H1 (cell line): Measurements from ENCODE around the gene AP3D1. TPM values are rescaled to one million over a fixed set of nuclear protein-coding genes. Genes with fewer than 3 reads are reported as not detected.

Experiments used
- CTCF ChIA-PET: fragments of 300-600 bp; sonication (Branson Sonifier 250); formaldehyde crosslinking; loops from one replicate; lab custom pipeline; 2021; ENCODE audit not compliant: partially characterized antibody; lab: Charles Lee
- POLR2A ChIA-PET: fragments of 300-600 bp; sonication (Branson Sonifier 250); formaldehyde crosslinking; loops from one replicate; lab custom pipeline; 2021; ENCODE audit warnings: inconsistent platforms; ENCODE audit not compliant: partially characterized antibody; lab: Charles Lee
- DNase-seq, 2 experiments: peaks; one replicate each; pipeline versions ENCODE4 v3.0.0 to v3.0.0-alpha.2; 2010 to 2022; ENCODE audit warnings: low spot score in 2 of 2, low read depth in 1 of 2, mixed read lengths in 1 of 2
- FAIRE-seq: peaks from 2 replicates; lab custom pipeline; 2011; peaks lifted over from hg19 to GRCh38; lab: Jason Lieb, UNC
- H2AFZ ChIP-seq: 2 replicates; pipeline ENCODE4 v1.8.1; 2012; ENCODE audit warnings: low read length, inconsistent platforms
- H2AK5ac ChIP-seq: 2 replicates; pipeline ENCODE4 v1.6.1; 2013; ENCODE audit warnings: low read depth, low read length
- H2BK120ac ChIP-seq: replicated peaks from 2 replicates; pipeline ENCODE3; 2013; ENCODE audit warnings: low read depth, low read length, inconsistent platforms
- H2BK12ac ChIP-seq: 2 replicates; pipeline ENCODE4 v1.6.1; 2013; ENCODE audit warnings: low read depth, low read length
- H2BK15ac ChIP-seq: 2 replicates; pipeline ENCODE4 v1.6.1; 2013; ENCODE audit warnings: low read length
- H2BK20ac ChIP-seq: 2 replicates; pipeline ENCODE4 v1.6.1; 2013; ENCODE audit warnings: low read length
- H2BK5ac ChIP-seq: 2 replicates; pipeline ENCODE4 v1.6.1; 2013; ENCODE audit warnings: low read depth, low read length
- H3K14ac ChIP-seq: 2 replicates; pipeline ENCODE4 v1.6.1; 2013; ENCODE audit warnings: inconsistent platforms; ENCODE audit not compliant: insufficient read length
- H3K18ac ChIP-seq: 2 replicates; pipeline ENCODE4 v1.6.1; 2013; ENCODE audit warnings: low read length; ENCODE audit errors: extremely low read depth
- H3K23ac ChIP-seq: 2 replicates; pipeline ENCODE4 v1.6.1; 2013; ENCODE audit warnings: inconsistent platforms; ENCODE audit not compliant: insufficient read length
- H3K23me2 ChIP-seq: 2 replicates; pipeline ENCODE4 v1.6.1; 2013; ENCODE audit warnings: low read depth, low read length
- H3K27ac ChIP-seq: 2 replicates; pipeline ENCODE4 v1.6.1; 2011; ENCODE audit warnings: low read depth, low read length, inconsistent platforms
- H3K27me3 ChIP-seq, 4 experiments: replicated peaks in 1 of 4; 1 replicate in 1 of 4; 2 replicates in 3 of 4; pipeline versions ENCODE4 v1.6.1 to v1.8.1; 2011 to 2013; ENCODE audit warnings: low read length in 3 of 4, mild to moderate bottlenecking in 3 of 4, inconsistent platforms in 2 of 4, mixed read lengths in 2 of 4, moderate library complexity in 1 of 4; ENCODE audit not compliant: control insufficient read depth in 3 of 4, insufficient read depth in 3 of 4; ENCODE audit errors: extremely low read depth in 1 of 4
- H3K36me3 ChIP-seq, 4 experiments: 2 replicates each; pipeline versions ENCODE4 v1.6.1 to v1.8.1; 2011 to 2013; ENCODE audit warnings: mild to moderate bottlenecking in 4 of 4, low read length in 3 of 4, moderate library complexity in 2 of 4, control low read depth in 1 of 4, inconsistent platforms in 1 of 4; ENCODE audit not compliant: insufficient read depth in 4 of 4, control insufficient read depth in 2 of 4
- H3K4ac ChIP-seq: replicated peaks from 2 replicates; pipeline ENCODE3; 2013; ENCODE audit warnings: low read length, low read depth, mixed read lengths, inconsistent platforms; ENCODE audit not compliant: insufficient read length
- H3K4me1 ChIP-seq, 4 experiments: replicated peaks in 1 of 4; 1 replicate in 1 of 4; 2 replicates in 3 of 4; pipeline versions ENCODE4 v1.6.1 to v1.8.1; 2011 to 2013; ENCODE audit warnings: low read length in 3 of 4, inconsistent platforms in 2 of 4, mixed read lengths in 1 of 4; ENCODE audit not compliant: insufficient read depth in 4 of 4, control insufficient read depth in 3 of 4
- H3K4me2 ChIP-seq, 2 experiments: 2 replicates each; pipeline versions ENCODE4 v1.6.1 to v1.8.1; 2011 to 2013; ENCODE audit warnings: low read depth in 2 of 2, low read length in 2 of 2, control low read depth in 1 of 2, inconsistent platforms in 1 of 2, mild to moderate bottlenecking in 1 of 2; ENCODE audit not compliant: insufficient read depth in 1 of 2
- H3K4me3 ChIP-seq, 4 experiments: fragments of 200-600, 300-600 bp in 1 of 4; sonication (generic), shearing (Covaris generic), sonication (Bioruptor Twin) in 1 of 4; 2 replicates each; pipeline versions ENCODE4 v1.5.1 to v1.8.1; 2011 to 2016; ENCODE audit warnings: low read length in 4 of 4, low read depth in 3 of 4, control low read depth in 2 of 4, inconsistent platforms in 2 of 4, mild to moderate bottlenecking in 2 of 4, mixed read lengths in 1 of 4, moderate library complexity in 1 of 4; ENCODE audit not compliant: insufficient read depth in 2 of 4; ENCODE audit errors: extremely low read depth in 1 of 4
- H3K56ac ChIP-seq: replicated peaks from 2 replicates; pipeline ENCODE3; 2013; ENCODE audit warnings: low read depth, mild to moderate bottlenecking, mixed read lengths, low read length, inconsistent platforms; ENCODE audit not compliant: insufficient read length
- H3K79me1 ChIP-seq: 2 replicates; pipeline ENCODE4 v1.6.1; 2013; ENCODE audit warnings: low read depth, low read length, control low read depth
- H3K79me2 ChIP-seq, 2 experiments: 2 replicates each; pipeline versions ENCODE4 v1.6.1 to v1.8.1; 2012 to 2013; ENCODE audit warnings: low read length in 2 of 2, mild to moderate bottlenecking in 2 of 2, inconsistent platforms in 1 of 2; ENCODE audit not compliant: insufficient read depth in 2 of 2, control insufficient read depth in 1 of 2
- H3K9ac ChIP-seq, 4 experiments: replicated peaks in 1 of 4; 1 replicate in 1 of 4; 2 replicates in 3 of 4; pipeline versions ENCODE4 v1.6.1 to v1.8.1; 2011 to 2013; ENCODE audit warnings: low read depth in 3 of 4, low read length in 3 of 4, control low read depth in 2 of 4, mild to moderate bottlenecking in 2 of 4, moderate library complexity in 2 of 4, inconsistent platforms in 1 of 4; ENCODE audit errors: extremely low read depth in 1 of 4
- H3K9me3 ChIP-seq, 2 experiments: 2 replicates each; pipeline versions ENCODE4 v1.6.1 to v1.8.1; 2012 to 2013; ENCODE audit warnings: mild to moderate bottlenecking in 2 of 2, moderate library complexity in 2 of 2, control low read depth in 1 of 2, inconsistent platforms in 1 of 2, low read depth in 1 of 2, low read length in 1 of 2, mixed read lengths in 1 of 2; ENCODE audit not compliant: insufficient read depth in 2 of 2
- H4K20me1 ChIP-seq, 2 experiments: replicated peaks in 1 of 2; 2 replicates each; pipeline versions ENCODE3 to v1.8.1; 2011 to 2013; ENCODE audit warnings: inconsistent platforms in 2 of 2, low read length in 2 of 2, mild to moderate bottlenecking in 1 of 2; ENCODE audit not compliant: insufficient read depth in 2 of 2, control insufficient read depth in 1 of 2
- H4K5ac ChIP-seq: 2 replicates; pipeline ENCODE4 v1.6.1; 2013; ENCODE audit warnings: low read length, low read depth, mixed read lengths, inconsistent platforms; ENCODE audit not compliant: insufficient read length
- H4K8ac ChIP-seq: 2 replicates; pipeline ENCODE4 v1.8.0; 2013; ENCODE audit warnings: mild to moderate bottlenecking, moderate library complexity, low read length, inconsistent platforms; ENCODE audit not compliant: insufficient read depth; ENCODE audit errors: extremely low read depth
- H4K91ac ChIP-seq: replicated peaks from 2 replicates; pipeline ENCODE3; 2013; ENCODE audit warnings: low read length, mixed read lengths, inconsistent platforms; ENCODE audit not compliant: insufficient read length
- CTCF ChIP-seq, 3 experiments: IDR thresholded peaks; 1 replicate in 2 of 3; 2 replicates in 1 of 3; pipeline versions ENCODE4 v1.5.1 to v1.6.1; 2011; ENCODE audit warnings: low read length in 3 of 3, mild to moderate bottlenecking in 3 of 3, inconsistent platforms in 2 of 3, low read depth in 1 of 3, moderate library complexity in 1 of 3; ENCODE audit not compliant: insufficient read depth in 1 of 3; ENCODE audit errors: control extremely low read depth in 1 of 3
- MAFK ChIP-seq: IDR thresholded peaks from 2 replicates; pipeline ENCODE4 v1.6.1; 2012; ENCODE audit warnings: low read depth, mild to moderate bottlenecking, improper control_type of control experiment, low read length
- WGBS, 2 experiments: shearing (Covaris generic) in 1 of 2; methylation state at CpG; one replicate each; pipeline versions ENCODE4 v1.1.6 to v1.1.7; 2013 to 2015; ENCODE audit warnings: low lambda C conversion rate in 2 of 2, mixed read lengths in 2 of 2, inconsistent platforms in 1 of 2, low coverage in 1 of 2, missing lambda C conversion rate in 1 of 2; ENCODE audit not compliant: insufficient replicate concordance in 2 of 2, insufficient coverage in 1 of 2, insufficient read length in 1 of 2; ENCODE audit errors: extremely low coverage in 1 of 2, missing lambda C conversion rate in 1 of 2; 5-methylcytosine and 5-hydroxymethylcytosine counted together
- polyA plus RNA-seq, 7 experiments: library from polyadenylated mRNA; depleted of rRNA in 3 of 7; stranded (reverse) in 5 of 7; unstranded in 2 of 7; fragments of >200 nt in 5 of 7; fragments of 200-250 nt in 2 of 7; gene quantifications; 1 replicate in 5 of 7; 2 replicates in 1 of 7; 4 replicates in 1 of 7; pipeline versions ENCODE4 v1.2.1 to v1.2.3, GENCODE V29; 2011 to 2013; ENCODE audit warnings: missing spikeins in 2 of 7, mixed read lengths in 2 of 7
- total RNA-seq: library from RNA; stranded (reverse); fragmentation: NEBNext Ultra II Directional; extraction: Animal tissue kit (Norgen Biotek cat#: 25700); gene quantifications from 2 replicates; pipeline ENCODE4 v1.2.1, GENCODE V29; 2021

The AP3D1 gene
- total and polyA plus RNA-seq, 2 of the 8 experiments (the other 6 are each of a cell fraction or from before 2014, with no cell fraction given) = 161 to 174 TPM

GRCh38 chr19:2184422-2184975 lies 33.1 kb upstream of the AP3D1 start:
- H2BK5ac ChIP-seq = no peak overlapping the region
- no peak overlapping the region for H3K56ac ChIP-seq
- peaks cover 4 to 16% (median 9%) of the 10 kb centered on the region in 4 experiments; a peak in 7 of 8 replicates for H3K36me3 ChIP-seq
- no peaks in the 10 kb centered on the region for H3K9me3 ChIP-seq
- ChIA-PET CTCF (interaction anchor here (0.8 to 5.3 kb wide), 7 partner anchors 11 to 153 kb away, joined by 3 to 32 read pairs (median 11); no protein-coding TSS in a partner anchor), POLR2A (interaction anchor here (0.5 to 1.0 kb wide), 2 partner anchors 29 to 80 kb away, joined by 3 read pairs; no protein-coding TSS in a partner anchor)
- H2AK5ac ChIP-seq = no peak overlapping the region
- no peak overlapping the region for H2BK15ac ChIP-seq
- no peak overlapping the region for H3K23ac ChIP-seq
- no peak overlapping the region for H2BK120ac ChIP-seq
- no peaks in the 10 kb centered on the region for H3K23me2 ChIP-seq
- no peak overlapping the region for H3K14ac ChIP-seq
- no peak overlapping the region for H2BK20ac ChIP-seq
- H3K79me1 ChIP-seq = peaks cover 43% of the 10 kb centered on the region
- H4K91ac ChIP-seq = no peak overlapping the region
- H3K4ac ChIP-seq = no peak overlapping the region
- no peak overlapping the region for H2AFZ ChIP-seq
- peaks cover 7 to 31% of the 10 kb centered on the region in 2 experiments for H4K20me1 ChIP-seq
- WGBS, 2 experiments = 94% methylated on average over 19 of the region's 22 CpGs; no CpG with 5 or more reads in 1 of the 2 experiments
- FAIRE-seq = no peak
- H2BK12ac ChIP-seq = no peak overlapping the region
- H3K4me1 ChIP-seq = no peaks in the 10 kb centered on the region; a peak in 1 of 7 replicates
- H3K4me2 ChIP-seq = no peak overlapping the region
- no peaks in the 10 kb centered on the region for H3K27me3 ChIP-seq
- no peak for DNase-seq
- no peak overlapping the region for H3K18ac ChIP-seq
- TF ChIP-seq MAFK (no peak), CTCF (IDR thresholded peaks at IDR 0.05; ENCODE audit: control extremely low read depth in 1 of 3, insufficient read depth in 1 of 3, low read depth in 1 of 3, low read length in 3 of 3) (peak in 1 of 3 experiments; percentile 8; a peak in 1 of 4 replicates)
- peaks cover 0 to 41% of the 10 kb centered on the region in 2 experiments; a peak in 2 of 4 replicates for H3K79me2 ChIP-seq
- H4K5ac ChIP-seq = no peak overlapping the region
- H3K9ac ChIP-seq = no peak overlapping the region
- peak overlapping the region; percentile 14; the same call in 1 of the 2 replicates for H4K8ac ChIP-seq
- H3K4me3 ChIP-seq = no peak overlapping the region
- no peak overlapping the region for H3K27ac ChIP-seq
